Uterus (tissue), 2 donors: ENCODE measurements around the gene ACOT11.

Experiments used
- CTCF ChIP-seq, 4 experiments: fragments of 200-600 bp in 2 of 4; fragments of 450-650 bp in 2 of 4; sonication (generic) in 2 of 4; IDR thresholded peaks; one replicate each; pipeline ENCODE4 v1.5.1; 2016 to 2019; ENCODE audit warnings: antibody characterized with exemption in 4 of 4, mild to moderate bottlenecking in 2 of 4, moderate library complexity in 1 of 4
- POLR2A ChIP-seq, 2 donors: fragments of 450-650 bp; IDR thresholded peaks; one replicate each; pipeline ENCODE4 v1.6.1; 2016; ENCODE audit warnings: antibody characterized with exemption in 2 of 2, mild to moderate bottlenecking in 1 of 2, moderate library complexity in 1 of 2

- TF ChIP-seq POLR2A (IDR thresholded peaks at IDR 0.05) (no peak), CTCF (IDR thresholded peaks at IDR 0.05) (no peak)
These were observed 60.0 kb downstream of the ACOT11 start for GRCh38 chr1:54607821-54608565.
